Measurements from ENCODE around the gene BRCC3. TPM values are rescaled to one million over a fixed set of nuclear protein-coding genes. Genes with fewer than 3 reads are reported as not detected.
A peak's percentile ranks its signal among the peaks of the same experiment; 100 is the strongest.

Gene BRCC3
- total RNA-seq, 6 experiments from 2014 or later: 24.5 to 27.8 (median 26.0) TPM

- peaks cover 13% of the 10 kb centered on the region for H3K36me3 Mint-ChIP-seq (ENCODE audit: low read depth)
- H3K27me3 Mint-ChIP-seq (ENCODE audit: insufficient read depth): peaks cover 2% of the 10 kb centered on the region
- H3K27ac Mint-ChIP-seq: peak overlapping the region; percentile 94
- DNase-seq: no peak
- H3K9me3 Mint-ChIP-seq: no peaks in the 10 kb centered on the region
- H3K4me1 Mint-ChIP-seq (ENCODE audit: low read depth): peaks cover 65% of the 10 kb centered on the region
- peak overlapping the region; percentile 90 for H3K4me3 Mint-ChIP-seq
- no peak for TF ChIP-seq CTCF (IDR thresholded peaks at IDR 0.05)
Observed at GRCh38 chrX:155070038-155070437, 1.3 kb upstream of the BRCC3 start.

GRCh38 chrX:155070663-155070974 lies 689 bp upstream of the BRCC3 start:
- no peak for DNase-seq
- H3K27ac Mint-ChIP-seq: peak overlapping the region; percentile 94
- peak overlapping the region; percentile 90 for H3K4me3 Mint-ChIP-seq
- H3K36me3 Mint-ChIP-seq (ENCODE audit: low read depth): peaks cover 17% of the 10 kb centered on the region
- H3K27me3 Mint-ChIP-seq (ENCODE audit: insufficient read depth): peaks cover 2% of the 10 kb centered on the region
- no peak for TF ChIP-seq CTCF (IDR thresholded peaks at IDR 0.05)
- peaks cover 65% of the 10 kb centered on the region for H3K4me1 Mint-ChIP-seq (ENCODE audit: low read depth)
- H3K9me3 Mint-ChIP-seq: no peaks in the 10 kb centered on the region

- peaks cover 2% of the 10 kb centered on the region for H3K27me3 Mint-ChIP-seq (ENCODE audit: insufficient read depth)
- DNase-seq: no peak
- no peaks in the 10 kb centered on the region for H3K9me3 Mint-ChIP-seq
- H3K4me1 Mint-ChIP-seq (ENCODE audit: low read depth): peaks cover 63% of the 10 kb centered on the region
- peaks cover 17% of the 10 kb centered on the region for H3K36me3 Mint-ChIP-seq (ENCODE audit: low read depth)
- peak overlapping the region; percentile 93 for H3K4me3 Mint-ChIP-seq
- TF ChIP-seq CTCF (IDR thresholded peaks at IDR 0.05): no peak
- H3K27ac Mint-ChIP-seq: peak overlapping the region; percentile 77
Observed at GRCh38 chrX:155071694-155072280, 479 bp downstream of the BRCC3 start.

GRCh38 chrX:155086202-155086840 lies 15.0 kb downstream of the BRCC3 start:
- TF ChIP-seq CTCF (IDR thresholded peaks at IDR 0.05): peak; percentile 79
- no peak for DNase-seq
- H3K4me1 Mint-ChIP-seq (ENCODE audit: low read depth): no peaks in the 10 kb centered on the region
- H3K27ac Mint-ChIP-seq: no peak overlapping the region
- H3K36me3 Mint-ChIP-seq (ENCODE audit: low read depth): no peaks in the 10 kb centered on the region; the same call in 1 of the 2 replicates
- no peaks in the 10 kb centered on the region for H3K9me3 Mint-ChIP-seq
- H3K4me3 Mint-ChIP-seq: no peak overlapping the region
- H3K27me3 Mint-ChIP-seq (ENCODE audit: insufficient read depth): peaks cover 2% of the 10 kb centered on the region

- Mint-ChIP-seq H3K27me3 (ENCODE audit: insufficient read depth) (peaks cover 2% of the 10 kb centered on the region), H3K4me3 (no peak overlapping the region), H3K4me1 (ENCODE audit: low read depth) (no peaks in the 10 kb centered on the region), H3K27ac (no peak overlapping the region), H3K36me3 (ENCODE audit: low read depth) (no peaks in the 10 kb centered on the region; the same call in 1 of the 2 replicates), H3K9me3 (no peaks in the 10 kb centered on the region)
- no peak for DNase-seq
- no peak for TF ChIP-seq CTCF (IDR thresholded peaks at IDR 0.05)
Observed at GRCh38 chrX:155086961-155087735, 15.8 kb downstream of the BRCC3 start.

Measured in HFFc6 (cell line).